ENCODE measurements around the gene TNNT3.

The TNNT3 gene

GRCh38 chr11:1908618-1909017 is 10.9 kb upstream of the TNNT3 start:
- H3K4me3 ChIP-seq (ENCODE audit: low read depth, low read length), result no peak overlapping the region
- DNase-seq (ENCODE audit: low read depth), result no peak
- TF ChIP-seq CTCF (IDR thresholded peaks at IDR 0.05; ENCODE audit: low read depth, low read length, missing control alignments), result no peak

GRCh38 chr11:1909524-1909923 is 10.0 kb upstream of the TNNT3 start:
- H3K4me3 ChIP-seq (ENCODE audit: low read depth, low read length), result no peak overlapping the region
- DNase-seq (ENCODE audit: low read depth), result no peak
- no peak for TF ChIP-seq CTCF (IDR thresholded peaks at IDR 0.05; ENCODE audit: low read depth, low read length, missing control alignments)

- no peak for DNase-seq (ENCODE audit: low read depth)
- no peak for TF ChIP-seq CTCF (IDR thresholded peaks at IDR 0.05; ENCODE audit: low read depth, low read length, missing control alignments)
- H3K4me3 ChIP-seq (ENCODE audit: low read depth, low read length), result no peak overlapping the region
Measured at GRCh38 chr11:1912289-1912878, 7.1 kb upstream of the TNNT3 start.

GRCh38 chr11:1913271-1914060 is 6.0 kb upstream of the TNNT3 start:
- no peak for DNase-seq (ENCODE audit: low read depth)
- H3K4me3 ChIP-seq (ENCODE audit: low read depth, low read length), result no peak overlapping the region
- no peak for TF ChIP-seq CTCF (IDR thresholded peaks at IDR 0.05; ENCODE audit: low read depth, low read length, missing control alignments)

- no peak overlapping the region for H3K4me3 ChIP-seq (ENCODE audit: low read depth, low read length)
- no peak for DNase-seq (ENCODE audit: low read depth)
- no peak for TF ChIP-seq CTCF (IDR thresholded peaks at IDR 0.05; ENCODE audit: low read depth, low read length, missing control alignments)
Measured at GRCh38 chr11:1915795-1916131, 3.7 kb upstream of the TNNT3 start.

- H3K4me3 ChIP-seq (ENCODE audit: low read depth, low read length), result no peak overlapping the region
- no peak for TF ChIP-seq CTCF (IDR thresholded peaks at IDR 0.05; ENCODE audit: low read depth, low read length, missing control alignments)
- DNase-seq (ENCODE audit: low read depth), result no peak
Measured at GRCh38 chr11:1916132-1916985, 3.1 kb upstream of the TNNT3 start.

Measured in GM12864 (cell line).